Transverse colon (tissue), 4 donors: Measurements from ENCODE around the gene FBXL2. TPM values are rescaled to one million over a fixed set of nuclear protein-coding genes. Genes with fewer than 3 reads are reported as not detected.
"Not testable (repeated sequence)": the region's sequence is repeated elsewhere in the genome, so short reads cannot be mapped to it uniquely, and the experiment has no call there.

Experiments
- DNase-seq: peaks from one replicate; pipeline ENCODE4 v3.0.0-alpha.2; 2019
- H3K27ac ChIP-seq, 4 donors: fragments of 200-600 bp; sonication (generic); 2 replicates each; pipeline ENCODE4 v1.5.1; 2016 to 2018; ENCODE audit warnings: inconsistent platforms in 4 of 4
- H3K27me3 ChIP-seq: fragments of 200-600 bp; sonication (generic); 2 replicates; pipeline ENCODE4 v1.5.1; 2017; ENCODE audit warnings: inconsistent platforms
- H3K36me3 ChIP-seq, 4 donors: fragments of 200-600 bp; sonication (generic); 2 replicates each; pipeline ENCODE4 v1.5.1; 2017 to 2019; ENCODE audit warnings: inconsistent platforms in 4 of 4
- H3K4me1 ChIP-seq, 4 donors: fragments of 200-600 bp; sonication (generic); 2 replicates each; pipeline ENCODE4 v1.5.1; 2017 to 2020; ENCODE audit warnings: inconsistent platforms in 4 of 4
- H3K4me3 ChIP-seq, 4 donors: fragments of 200-600 bp; sonication (generic); 1 replicate in 1 of 4; 2 replicates in 3 of 4; pipeline versions ENCODE4 v1.5.1 to v1.6.1; 2017 to 2019; ENCODE audit warnings: inconsistent platforms in 4 of 4
- H3K9me3 ChIP-seq, 2 donors: fragments of 200-600 bp; sonication (generic); 2 replicates each; pipeline ENCODE4 v1.5.1; 2017 to 2019; ENCODE audit warnings: inconsistent platforms in 2 of 2
- EP300 ChIP-seq: sonication (generic); formaldehyde crosslinking; IDR thresholded peaks from one replicate; pipeline ENCODE4 v1.6.1; 2017; ENCODE audit warnings: antibody characterized with exemption, low read depth
- POLR2A ChIP-seq: fragments of 450-650 bp; IDR thresholded peaks from one replicate; pipeline ENCODE4 v1.6.1; 2016; ENCODE audit warnings: antibody characterized with exemption, mild to moderate bottlenecking, moderate library complexity
- POLR2AphosphoS5 ChIP-seq, 3 donors: sonication (generic); formaldehyde crosslinking; IDR thresholded peaks; one replicate each; pipeline ENCODE4 v1.6.1; 2016; ENCODE audit warnings: antibody characterized with exemption in 3 of 3
- WGBS, 2 donors: methylation state at CpG; one replicate each; pipeline ENCODE4 v1.1.5; 2018; ENCODE audit warnings: low coverage in 1 of 2; 5-methylcytosine and 5-hydroxymethylcytosine counted together
- in situ Hi-C, 4 donors: fragments of 200-750 bp; cut with MboI; loops; one replicate each; pipeline versions ENCODE4 v1.15.0 to v1.15.1; 2017; ENCODE audit warnings: low sequenced_read_pairs in 3 of 4, low pct_ligation_motif_present in 1 of 4, low pct_unique_long_range_greater_than_20kb in 1 of 4
- intact Hi-C: fragments of 100-400 bp; cut with DNase I; formaldehyde crosslinking; loops from one replicate; pipeline ENCODE4 v1.15.1; 2023; ENCODE audit warnings: low total_unique reads
- total RNA-seq, 4 donors: library from RNA; depleted of rRNA; stranded (reverse); fragments of >200 nt; gene quantifications; one replicate each; pipeline ENCODE4 v1.1.0, GENCODE V29; 2016
- TF ChIP-seq, protein P1 (sequence below), 5 experiments: fragments of 200-600 bp in 3 of 5; fragments of 450-650 bp in 2 of 5; sonication (generic) in 3 of 5; IDR thresholded peaks; 1 replicate in 2 of 5; 2 replicates in 3 of 5; pipeline ENCODE4 v1.5.1; 2016 to 2017; ENCODE audit warnings: antibody characterized with exemption in 5 of 5, inconsistent platforms in 3 of 5, mild to moderate bottlenecking in 2 of 5, moderate library complexity in 1 of 5

The FBXL2 gene
- total RNA-seq, 4 donors from 2014 or later, result 1.6 to 3.0 (median 2.6) TPM

DNA sequence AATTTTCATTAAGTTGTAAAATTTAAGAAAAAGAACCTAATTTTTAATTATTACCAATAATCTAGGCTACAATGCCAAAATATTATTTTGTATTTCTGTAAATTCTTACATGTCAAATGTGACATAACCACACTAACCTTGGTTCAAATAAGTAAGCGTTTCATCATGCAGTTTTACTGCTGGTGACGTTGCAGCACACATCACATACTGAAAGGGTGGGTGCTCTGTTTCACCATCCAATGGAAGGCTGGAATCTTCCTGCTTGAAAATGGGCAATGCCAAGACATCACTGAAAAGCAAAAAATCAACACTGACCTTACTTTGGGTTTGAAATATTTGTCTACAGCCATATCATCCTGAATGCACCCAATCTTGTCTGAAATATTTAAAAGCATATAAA is 148.2 kb downstream of the FBXL2 start:
- in situ Hi-C loops, result loop anchor here in 2 of 4 donors (25.0 kb wide), 1 partner anchor 362 kb away; the partner anchor contains the start of gene PDCD6IP (in 2 of the 2)
- H3K4me3 ChIP-seq, result no peak overlapping the region
- no peaks in the 10 kb centered on the region for H3K27me3 ChIP-seq
- H3K36me3 ChIP-seq, result peaks cover 0 to 9% (median 0%) of the 10 kb centered on the region in 4 donors
- DNase-seq, result no peak
- TF ChIP-seq POLR2AphosphoS5 (IDR thresholded peaks at IDR 0.05), result no peak
- no peak for TF ChIP-seq EP300
- TF ChIP-seq, protein P1, sequence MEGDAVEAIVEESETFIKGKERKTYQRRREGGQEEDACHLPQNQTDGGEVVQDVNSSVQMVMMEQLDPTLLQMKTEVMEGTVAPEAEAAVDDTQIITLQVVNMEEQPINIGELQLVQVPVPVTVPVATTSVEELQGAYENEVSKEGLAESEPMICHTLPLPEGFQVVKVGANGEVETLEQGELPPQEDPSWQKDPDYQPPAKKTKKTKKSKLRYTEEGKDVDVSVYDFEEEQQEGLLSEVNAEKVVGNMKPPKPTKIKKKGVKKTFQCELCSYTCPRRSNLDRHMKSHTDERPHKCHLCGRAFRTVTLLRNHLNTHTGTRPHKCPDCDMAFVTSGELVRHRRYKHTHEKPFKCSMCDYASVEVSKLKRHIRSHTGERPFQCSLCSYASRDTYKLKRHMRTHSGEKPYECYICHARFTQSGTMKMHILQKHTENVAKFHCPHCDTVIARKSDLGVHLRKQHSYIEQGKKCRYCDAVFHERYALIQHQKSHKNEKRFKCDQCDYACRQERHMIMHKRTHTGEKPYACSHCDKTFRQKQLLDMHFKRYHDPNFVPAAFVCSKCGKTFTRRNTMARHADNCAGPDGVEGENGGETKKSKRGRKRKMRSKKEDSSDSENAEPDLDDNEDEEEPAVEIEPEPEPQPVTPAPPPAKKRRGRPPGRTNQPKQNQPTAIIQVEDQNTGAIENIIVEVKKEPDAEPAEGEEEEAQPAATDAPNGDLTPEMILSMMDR (IDR thresholded peaks at IDR 0.05), result no peak
- TF ChIP-seq POLR2A, result no peak
- no peak overlapping the region for H3K27ac ChIP-seq
- intact Hi-C loops, result no loop called here
- peaks cover 8 to 52% (median 35%) of the 10 kb centered on the region in 4 donors for H3K4me1 ChIP-seq
- H3K9me3 ChIP-seq, result no peaks in the 10 kb centered on the region
- WGBS, 2 donors, result 79 to 80% methylated on average over 2 of the region's 2 CpGs

DNA sequence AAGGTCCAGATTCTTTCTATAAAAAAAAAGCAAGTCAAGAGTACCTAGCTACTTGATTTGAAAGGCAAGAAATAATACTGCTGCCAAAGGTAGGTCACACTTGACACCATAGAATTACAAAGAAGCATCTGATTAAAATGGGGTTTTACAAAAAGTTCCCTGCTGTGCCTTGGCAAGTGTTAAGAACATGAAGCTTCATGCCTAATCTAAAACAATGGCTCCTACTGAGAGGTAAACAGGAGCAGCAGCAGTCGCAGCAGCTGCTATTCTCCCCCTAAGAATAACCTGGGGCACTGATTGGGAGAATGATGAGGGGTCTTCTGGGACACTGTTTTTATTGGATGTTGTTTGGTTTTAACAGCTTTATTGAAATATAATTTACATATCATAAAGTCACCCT is 148.8 kb downstream of the FBXL2 start:
- peaks cover 0 to 9% (median 0%) of the 10 kb centered on the region in 4 donors for H3K36me3 ChIP-seq
- in situ Hi-C loops, result loop anchor here in 2 of 4 donors (25.0 kb wide), 1 partner anchor 361 kb away; the partner anchor contains the start of gene PDCD6IP (in 2 of the 2)
- TF ChIP-seq POLR2AphosphoS5 (IDR thresholded peaks at IDR 0.05) (no peak), POLR2A (no peak), EP300 (no peak)
- TF ChIP-seq, protein P1 (IDR thresholded peaks at IDR 0.05), result no peak
- H3K27ac ChIP-seq, result peak overlapping the region; percentile 53 to 73 (median 65)
- H3K4me1 ChIP-seq, result peaks cover 8 to 59% (median 41%) of the 10 kb centered on the region in 4 donors
- H3K4me3 ChIP-seq, result no peak overlapping the region
- intact Hi-C loops, result no loop called here
- H3K27me3 ChIP-seq, result no peaks in the 10 kb centered on the region
- H3K9me3 ChIP-seq, result no peaks in the 10 kb centered on the region
- DNase-seq, result no peak
- 50 to 59% methylated on average over 1 of the region's 1 CpG for WGBS, 2 donors

DNA sequence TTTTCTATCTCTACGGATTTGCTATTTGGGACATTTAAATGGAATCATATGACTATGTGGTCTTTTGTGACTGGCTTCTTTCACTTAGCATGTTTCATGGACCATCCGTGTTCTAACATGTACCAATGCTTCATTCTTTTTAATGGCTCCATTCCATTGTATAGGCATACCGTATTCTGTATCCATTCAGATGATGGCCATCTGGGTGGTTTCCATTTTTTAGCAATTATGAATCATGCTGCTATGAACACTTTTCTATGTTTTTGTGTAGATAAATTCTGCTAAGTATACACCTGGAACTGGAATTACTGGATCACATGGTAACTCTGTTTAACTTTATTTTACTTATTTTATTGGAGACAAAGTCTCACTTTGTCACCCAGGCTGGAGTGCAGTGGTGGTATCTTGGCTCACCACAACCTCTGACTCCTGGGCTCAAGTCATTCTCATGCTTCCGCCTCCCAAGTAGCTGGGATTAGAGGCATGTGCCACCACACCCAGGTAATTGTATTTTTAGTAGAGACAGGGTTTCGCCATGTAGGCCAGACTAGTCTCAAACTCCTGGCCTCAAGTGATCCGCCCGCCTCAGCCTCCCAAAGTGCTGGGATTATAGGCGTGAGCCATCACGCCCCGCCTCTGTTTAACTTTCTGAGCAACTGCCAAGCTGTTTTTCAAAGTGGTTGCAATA is 149.5 kb downstream of the FBXL2 start:
- peaks cover 8 to 66% (median 44%) of the 10 kb centered on the region in 4 donors for H3K4me1 ChIP-seq
- TF ChIP-seq, protein P1 (IDR thresholded peaks at IDR 0.05), result no peak
- peak in 2 of 3 donors; percentile 32 to 45 for TF ChIP-seq POLR2AphosphoS5 (IDR thresholded peaks at IDR 0.05)
- TF ChIP-seq EP300, result no peak
- intact Hi-C loops (no loop called here), in situ Hi-C loops (loop anchor here in 2 of 4 donors (25.0 kb wide), 1 partner anchor 361 kb away; the partner anchor contains the start of gene PDCD6IP (in 2 of the 2))
- peak overlapping the region in 1 of 4 donors; percentile 12 for H3K4me3 ChIP-seq
- 58 to 73% methylated on average over 10 of the region's 10 CpGs for WGBS, 2 donors
- no peaks in the 10 kb centered on the region for H3K9me3 ChIP-seq
- H3K27ac ChIP-seq, result peak overlapping the region; percentile 65 to 73 (median 66)
- peaks cover 0 to 9% (median 0%) of the 10 kb centered on the region in 4 donors for H3K36me3 ChIP-seq
- peak; percentile 75 for DNase-seq
- no peaks in the 10 kb centered on the region for H3K27me3 ChIP-seq

DNA sequence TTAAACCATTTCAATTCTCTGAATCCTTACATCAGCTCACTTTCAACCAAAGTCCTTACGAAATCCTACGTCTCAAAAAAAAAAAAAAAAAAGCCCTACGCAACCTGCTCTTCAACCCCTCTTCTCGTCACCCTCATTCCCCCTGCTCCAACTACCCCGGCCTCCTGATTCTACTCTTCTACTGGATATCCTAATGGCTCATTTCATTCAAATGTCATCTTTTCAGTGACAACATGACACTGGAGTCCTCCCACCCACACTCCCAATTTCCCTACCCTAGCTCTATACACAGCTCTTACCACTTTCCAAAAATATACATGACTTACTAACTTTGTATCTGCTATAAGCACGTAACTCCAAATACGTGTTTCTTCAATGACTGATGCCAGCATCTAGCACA is 151.5 kb downstream of the FBXL2 start:
- peaks cover 8 to 77% (median 49%) of the 10 kb centered on the region in 4 donors for H3K4me1 ChIP-seq
- TF ChIP-seq, protein P1 (IDR thresholded peaks at IDR 0.05), result no peak
- TF ChIP-seq POLR2A (no peak), POLR2AphosphoS5 (IDR thresholded peaks at IDR 0.05) (no peak), EP300 (no peak)
- in situ Hi-C loops, result loop anchor here in 2 of 4 donors (25.0 kb wide), 1 partner anchor 359 kb away; the partner anchor contains the start of gene PDCD6IP (in 2 of the 2)
- DNase-seq, result no peak
- H3K9me3 ChIP-seq, result no peaks in the 10 kb centered on the region
- WGBS, 2 donors, result 80 to 84% methylated on average over 7 of the region's 7 CpGs
- peaks cover 0 to 2% (median 0%) of the 10 kb centered on the region in 4 donors for H3K36me3 ChIP-seq
- H3K27me3 ChIP-seq, result no peaks in the 10 kb centered on the region
- H3K4me3 ChIP-seq, result no peak overlapping the region
- H3K27ac ChIP-seq, result no peak overlapping the region
- intact Hi-C loops, result no loop called here

DNA sequence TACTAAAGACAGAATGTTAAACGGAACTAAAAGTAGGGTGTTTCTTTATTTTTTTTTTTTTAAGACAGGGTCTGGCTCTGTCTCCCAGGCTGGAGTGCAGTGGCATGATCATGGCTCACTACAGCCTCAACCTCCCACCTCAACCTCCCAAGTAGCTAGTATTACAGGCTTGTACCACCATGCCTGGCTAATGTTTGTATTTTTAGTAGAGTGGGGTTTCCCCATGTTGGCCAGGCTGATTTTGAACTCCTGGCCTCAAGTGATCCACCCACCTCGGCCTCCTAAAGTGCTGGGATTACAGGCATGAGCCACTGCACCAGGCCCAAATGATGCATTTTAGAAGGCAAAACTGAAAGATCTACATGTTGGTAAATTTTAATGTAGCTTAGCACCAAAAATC is 152.1 kb downstream of the FBXL2 start:
- H3K4me3 ChIP-seq, H3K9me3 ChIP-seq, H3K36me3 ChIP-seq, H3K27ac ChIP-seq, intact Hi-C loops, H3K27me3 ChIP-seq, DNase-seq: not testable (repeated sequence)
- peaks cover 8 to 79% (median 51%) of the 10 kb centered on the region in 4 donors for H3K4me1 ChIP-seq
- in situ Hi-C loops, result loop anchor here in 2 of 4 donors (25.0 kb wide), 1 partner anchor 358 kb away; the partner anchor contains the start of gene PDCD6IP (in 2 of the 2)
- WGBS, 2 donors, result 62 to 67% methylated on average over 1 to 2 of the region's 2 CpGs
